SK-N-SH treated with all-trans-retinoic acid at 6 μM for 48 hours (cell line): ENCODE measurements around the gene SLC3A2.

Experiments used
- ATAC-seq: fragments of 200-7000 bp; cut with Tn5 transposase; 3 replicates; pipeline ENCODE4 v1.9.1; 2020; ENCODE audit warnings: mild to moderate bottlenecking, moderate library complexity
- BACH2 ChIP-seq: fragments of 250-450 bp; sonication (Bioruptor Pico); IDR thresholded peaks from 2 replicates; pipeline ENCODE4 v1.9.0; 2021; ENCODE audit warnings: mild to moderate bottlenecking, borderline replicate concordance
- CREB5 ChIP-seq: fragments of 250-450 bp; sonication (Bioruptor Pico); IDR thresholded peaks from 2 replicates; pipeline ENCODE4 v1.5.1; 2020; ENCODE audit warnings: low read depth, mild to moderate bottlenecking, moderate library complexity
- CSDC2 ChIP-seq: fragments of 250-450 bp; sonication (Bioruptor Pico); IDR thresholded peaks from 2 replicates; pipeline ENCODE4 v1.5.0; 2020; ENCODE audit warnings: mild to moderate bottlenecking, moderate library complexity
- CSRNP3 ChIP-seq: fragments of 250-450 bp; sonication (Bioruptor Pico); IDR thresholded peaks from 2 replicates; pipeline ENCODE4 v1.5.1; 2021; ENCODE audit warnings: mild to moderate bottlenecking, moderate library complexity
- ESRRG ChIP-seq: fragments of 250-450 bp; sonication (Bioruptor Pico); IDR thresholded peaks from 2 replicates; pipeline ENCODE4 v1.6.1; 2021; ENCODE audit warnings: mild to moderate bottlenecking
- GLIS3 ChIP-seq: fragments of 250-450 bp; sonication (Bioruptor Pico); IDR thresholded peaks from 2 replicates; pipeline ENCODE4 v1.5.0; 2020; ENCODE audit warnings: mild to moderate bottlenecking, moderate library complexity
- ISL1 ChIP-seq: fragments of 250-450 bp; sonication (Bioruptor Pico); IDR thresholded peaks from 2 replicates; pipeline ENCODE4 v2.1.2; 2022; ENCODE audit warnings: mild to moderate bottlenecking, moderate library complexity
- PPARA ChIP-seq: fragments of 250-450 bp; sonication (Bioruptor Pico); IDR thresholded peaks from 2 replicates; pipeline ENCODE4 v1.5.0; 2020; ENCODE audit warnings: mild to moderate bottlenecking, borderline replicate concordance
- RARB ChIP-seq: fragments of 250-450 bp; sonication (Bioruptor Pico); IDR thresholded peaks from 2 replicates; pipeline ENCODE4 v1.8.0; 2021; ENCODE audit warnings: mild to moderate bottlenecking, moderate library complexity
- TCF4 ChIP-seq: fragments of 250-450 bp; sonication (Bioruptor Pico); IDR thresholded peaks from 2 replicates; pipeline ENCODE4 v1.8.0; 2021; ENCODE audit warnings: mild to moderate bottlenecking, moderate library complexity, borderline replicate concordance
- TOX ChIP-seq: fragments of 250-450 bp; sonication (Bioruptor Pico); IDR thresholded peaks from 2 replicates; pipeline ENCODE4 v1.8.0; 2021; ENCODE audit warnings: mild to moderate bottlenecking, moderate library complexity, borderline replicate concordance
- TSHZ2 ChIP-seq: fragments of 250-450 bp; sonication (Bioruptor Pico); IDR thresholded peaks from 2 replicates; pipeline ENCODE4 v1.5.0; 2020; ENCODE audit warnings: mild to moderate bottlenecking, moderate library complexity
- ZFP30 ChIP-seq: fragments of 450-650 bp; formaldehyde crosslinking; IDR thresholded peaks from 2 replicates; pipeline ENCODE4 v1.5.0; 2022; ENCODE audit warnings: mild to moderate bottlenecking, moderate library complexity
- ZNF70 ChIP-seq: fragments of 450-650 bp; formaldehyde crosslinking; IDR thresholded peaks from 2 replicates; pipeline ENCODE4 v1.5.0; 2020; ENCODE audit warnings: mild to moderate bottlenecking, moderate library complexity
- TF ChIP-seq, protein P1 (sequence below): fragments of 250-450 bp; sonication (Bioruptor Pico); IDR thresholded peaks from 2 replicates; pipeline ENCODE4 v1.8.0; 2020; ENCODE audit warnings: mild to moderate bottlenecking, moderate library complexity, borderline replicate concordance

SLC3A2 gene

DNA sequence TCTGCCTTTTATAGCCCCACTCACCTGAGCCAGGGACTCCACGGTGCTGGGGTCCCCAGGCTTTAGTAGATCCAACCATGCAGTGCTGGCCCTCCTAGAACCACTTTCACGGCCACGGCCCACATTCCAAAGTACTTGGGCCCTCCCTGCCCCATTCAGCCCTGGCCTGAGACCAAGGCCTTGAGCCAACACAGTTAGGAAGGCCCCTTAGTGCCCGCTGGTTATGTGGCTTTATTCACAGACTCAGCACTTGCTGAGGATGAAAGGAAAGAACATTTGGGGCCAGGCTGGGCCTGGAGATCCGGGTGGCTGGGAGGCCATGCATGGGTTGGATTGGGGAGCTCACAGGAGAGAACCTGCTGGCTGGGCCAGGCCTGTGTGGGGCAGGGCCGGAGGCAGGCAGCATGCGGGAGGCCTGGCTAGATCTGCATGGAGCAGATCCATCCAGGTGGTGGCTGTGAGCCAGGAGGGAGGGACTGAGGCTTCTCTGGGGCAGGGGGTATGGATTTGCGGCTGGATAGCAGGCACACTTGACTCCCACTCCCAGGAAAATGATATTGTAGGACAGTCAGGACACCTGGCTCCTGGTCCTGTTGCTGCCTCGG, 27.9 kb downstream of the SLC3A2 start:
- no peak for ATAC-seq
- TF ChIP-seq GLIS3 (CRISPR knock-in tag) = no peak
- no peak for TF ChIP-seq ZNF70
- no peak for TF ChIP-seq CSRNP3 (CRISPR knock-in tag)
- TF ChIP-seq, protein P1, sequence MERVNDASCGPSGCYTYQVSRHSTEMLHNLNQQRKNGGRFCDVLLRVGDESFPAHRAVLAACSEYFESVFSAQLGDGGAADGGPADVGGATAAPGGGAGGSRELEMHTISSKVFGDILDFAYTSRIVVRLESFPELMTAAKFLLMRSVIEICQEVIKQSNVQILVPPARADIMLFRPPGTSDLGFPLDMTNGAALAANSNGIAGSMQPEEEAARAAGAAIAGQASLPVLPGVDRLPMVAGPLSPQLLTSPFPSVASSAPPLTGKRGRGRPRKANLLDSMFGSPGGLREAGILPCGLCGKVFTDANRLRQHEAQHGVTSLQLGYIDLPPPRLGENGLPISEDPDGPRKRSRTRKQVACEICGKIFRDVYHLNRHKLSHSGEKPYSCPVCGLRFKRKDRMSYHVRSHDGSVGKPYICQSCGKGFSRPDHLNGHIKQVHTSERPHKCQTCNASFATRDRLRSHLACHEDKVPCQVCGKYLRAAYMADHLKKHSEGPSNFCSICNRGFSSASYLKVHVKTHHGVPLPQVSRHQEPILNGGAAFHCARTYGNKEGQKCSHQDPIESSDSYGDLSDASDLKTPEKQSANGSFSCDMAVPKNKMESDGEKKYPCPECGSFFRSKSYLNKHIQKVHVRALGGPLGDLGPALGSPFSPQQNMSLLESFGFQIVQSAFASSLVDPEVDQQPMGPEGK (CRISPR knock-in tag) = no peak
- no peak for TF ChIP-seq ISL1 (CRISPR knock-in tag)
- TF ChIP-seq TCF4 = no peak

GRCh38 chr11:62909107-62909894, 28.6 kb downstream of the SLC3A2 start:
- ATAC-seq = peak; percentile 24
- no peak for TF ChIP-seq ZFP30
- TF ChIP-seq, protein P1 (CRISPR knock-in tag) = no peak

GRCh38 chr11:62910141-62910882, 29.6 kb downstream of the SLC3A2 start:
- TF ChIP-seq RARB (CRISPR knock-in tag) (no peak), PPARA (CRISPR knock-in tag) (no peak), TOX (no peak), ESRRG (CRISPR knock-in tag) (no peak), ZNF70 (no peak), CSRNP3 (CRISPR knock-in tag) (no peak), CREB5 (CRISPR knock-in tag) (no peak), CSDC2 (no peak), BACH2 (no peak), TSHZ2 (CRISPR knock-in tag) (no peak)
- TF ChIP-seq, protein P1 (CRISPR knock-in tag) = no peak
- ATAC-seq = no peak
